Measurements from ENCODE around the gene KBTBD2. TPM values are rescaled to one million over a fixed set of nuclear protein-coding genes. Genes with fewer than 3 reads are reported as not detected.
"Not testable (repeated sequence)": the region's sequence is repeated elsewhere in the genome, so short reads cannot be mapped to it uniquely, and the experiment has no call there.

Gene KBTBD2
- total RNA-seq, 1 donor from 2014 or later: 25.3 TPM

DNA sequence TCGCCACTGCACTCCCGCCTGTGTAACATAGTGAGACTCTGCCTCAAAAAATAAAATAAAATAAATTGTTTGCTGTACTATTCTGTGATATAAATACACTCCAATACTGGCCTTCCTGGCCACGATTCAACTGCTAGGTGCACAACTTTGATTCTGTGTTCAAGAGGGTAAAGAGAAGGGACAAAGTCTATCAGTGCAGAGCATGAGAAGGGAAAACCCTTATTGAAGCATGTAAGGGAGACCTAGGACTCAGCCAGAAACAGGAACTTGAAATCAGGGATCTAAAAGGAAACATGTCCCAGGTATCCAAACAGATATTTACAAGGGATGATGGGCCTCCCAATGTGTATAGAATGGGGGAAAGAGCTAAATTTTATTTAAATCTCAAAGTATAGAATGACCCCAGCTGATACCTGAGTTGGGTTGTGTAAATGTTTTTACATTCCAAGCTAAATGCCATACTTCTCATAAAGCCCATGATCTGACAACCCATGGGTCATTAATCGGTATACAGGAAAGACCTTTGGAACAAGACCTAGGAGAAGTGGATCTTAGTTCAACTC lies 9.0 kb upstream of the KBTBD2 start:
- DNase-seq: no peak
- Histone ChIP-seq H3K4me1 (peaks cover 6% of the 10 kb centered on the region), H3K36me3 (no peaks in the 10 kb centered on the region), H3K27me3 (ENCODE audit: low read depth) (no peaks in the 10 kb centered on the region), H3K4me3 (no peak overlapping the region), H3K9me3 (replicated peaks) (no peaks in the 10 kb centered on the region), H3K27ac (replicated peaks) (no peak overlapping the region)
- intact Hi-C loops (cut with micrococcal nuclease): no loop called here
- TF ChIP-seq, protein P1, sequence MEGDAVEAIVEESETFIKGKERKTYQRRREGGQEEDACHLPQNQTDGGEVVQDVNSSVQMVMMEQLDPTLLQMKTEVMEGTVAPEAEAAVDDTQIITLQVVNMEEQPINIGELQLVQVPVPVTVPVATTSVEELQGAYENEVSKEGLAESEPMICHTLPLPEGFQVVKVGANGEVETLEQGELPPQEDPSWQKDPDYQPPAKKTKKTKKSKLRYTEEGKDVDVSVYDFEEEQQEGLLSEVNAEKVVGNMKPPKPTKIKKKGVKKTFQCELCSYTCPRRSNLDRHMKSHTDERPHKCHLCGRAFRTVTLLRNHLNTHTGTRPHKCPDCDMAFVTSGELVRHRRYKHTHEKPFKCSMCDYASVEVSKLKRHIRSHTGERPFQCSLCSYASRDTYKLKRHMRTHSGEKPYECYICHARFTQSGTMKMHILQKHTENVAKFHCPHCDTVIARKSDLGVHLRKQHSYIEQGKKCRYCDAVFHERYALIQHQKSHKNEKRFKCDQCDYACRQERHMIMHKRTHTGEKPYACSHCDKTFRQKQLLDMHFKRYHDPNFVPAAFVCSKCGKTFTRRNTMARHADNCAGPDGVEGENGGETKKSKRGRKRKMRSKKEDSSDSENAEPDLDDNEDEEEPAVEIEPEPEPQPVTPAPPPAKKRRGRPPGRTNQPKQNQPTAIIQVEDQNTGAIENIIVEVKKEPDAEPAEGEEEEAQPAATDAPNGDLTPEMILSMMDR (IDR thresholded peaks at IDR 0.05; ENCODE audit: borderline replicate concordance): no peak

DNA sequence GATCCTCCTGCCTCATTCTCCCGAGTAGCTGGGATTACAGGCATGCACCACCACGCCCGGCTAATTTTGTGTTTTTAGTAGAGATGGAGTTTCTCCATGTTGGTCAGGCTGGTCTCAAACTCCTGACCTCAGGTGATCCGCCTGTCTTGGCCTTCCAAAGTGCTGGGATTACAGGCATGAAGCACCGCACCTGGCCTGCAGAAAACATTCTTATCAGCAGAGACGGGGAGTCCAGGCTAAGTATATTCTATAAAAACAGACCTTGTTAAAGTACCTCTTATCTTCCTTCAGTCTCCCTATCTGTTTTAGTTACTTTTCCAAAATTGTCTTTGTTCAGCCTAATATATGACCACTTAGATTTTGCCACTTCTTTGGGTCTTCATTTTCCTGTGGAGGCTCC lies 5.8 kb upstream of the KBTBD2 start:
- H3K27ac ChIP-seq (replicated peaks); H3K27me3 ChIP-seq (ENCODE audit: low read depth); DNase-seq; H3K36me3 ChIP-seq; H3K9me3 ChIP-seq (replicated peaks); H3K4me3 ChIP-seq: not testable (repeated sequence)
- intact Hi-C loops (cut with micrococcal nuclease): loop anchor here (10.0 kb wide), 1 partner anchor 47 kb away; no protein-coding TSS in a partner anchor
- H3K4me1 ChIP-seq: peaks cover 15% of the 10 kb centered on the region

DNA sequence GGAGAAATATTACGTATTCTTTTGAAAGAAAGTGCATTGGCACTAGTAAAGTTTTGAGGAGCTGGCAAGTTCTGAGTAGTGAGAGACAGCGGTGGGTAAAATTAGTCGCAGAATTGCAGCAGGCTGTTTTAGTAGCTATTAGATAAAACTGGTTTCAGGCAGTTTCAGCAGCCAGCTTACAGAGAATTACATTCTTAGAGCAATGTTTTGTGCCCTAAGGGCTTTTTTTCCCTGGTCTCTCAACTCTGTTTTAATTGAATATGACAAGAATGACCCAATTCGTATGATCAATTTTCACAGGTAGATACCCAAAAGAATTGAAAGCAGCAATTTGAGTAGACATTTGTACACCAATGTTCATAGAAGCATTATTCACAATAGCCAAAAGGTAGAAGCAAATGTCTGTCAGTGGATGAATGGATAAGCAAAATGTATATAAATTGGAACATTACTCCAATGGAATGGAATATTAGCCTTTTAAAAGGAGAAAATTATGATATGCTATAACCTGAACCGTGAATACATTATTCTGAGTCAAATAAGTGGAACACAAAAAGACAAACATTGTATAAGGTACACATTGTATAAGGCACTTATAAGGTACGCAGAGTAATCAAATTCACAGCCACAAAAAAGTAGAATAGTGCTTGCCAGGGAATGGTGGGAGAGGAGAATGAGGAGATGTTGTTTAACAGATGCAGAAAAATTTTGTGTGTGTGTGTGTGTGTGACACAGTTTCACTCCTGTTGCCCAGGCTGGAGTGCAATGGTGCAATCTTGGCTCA lies 5.2 kb upstream of the KBTBD2 start:
- no peak for DNase-seq
- Histone ChIP-seq H3K4me3 (no peak overlapping the region), H3K36me3 (no peaks in the 10 kb centered on the region), H3K27ac (replicated peaks) (no peak overlapping the region), H3K27me3 (ENCODE audit: low read depth) (no peaks in the 10 kb centered on the region), H3K4me1 (peaks cover 18% of the 10 kb centered on the region), H3K9me3 (replicated peaks) (no peaks in the 10 kb centered on the region)
- intact Hi-C loops (cut with micrococcal nuclease): loop anchor here (10.0 kb wide), 1 partner anchor 48 kb away; no protein-coding TSS in a partner anchor
- TF ChIP-seq, protein P1 (IDR thresholded peaks at IDR 0.05; ENCODE audit: borderline replicate concordance): no peak

DNA sequence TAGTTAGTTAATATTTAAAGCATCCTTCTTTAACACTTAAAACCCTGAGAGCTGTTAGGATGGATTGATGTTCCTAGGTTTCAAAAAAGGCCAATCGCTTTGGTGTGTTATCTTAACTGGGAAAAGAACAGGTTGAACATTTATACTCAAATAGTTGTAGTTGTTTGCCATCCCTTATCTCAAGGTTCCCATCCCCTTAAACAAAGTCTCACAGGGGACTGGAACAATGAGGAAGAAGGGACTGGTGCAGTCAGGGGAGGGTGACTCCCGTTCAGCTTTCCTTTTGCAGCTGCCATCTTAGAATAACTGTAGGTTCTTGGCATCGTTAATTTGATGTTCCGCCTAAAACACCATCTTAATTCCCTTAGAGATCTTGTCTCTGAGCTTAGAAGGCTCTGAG lies 2.6 kb upstream of the KBTBD2 start:
- Histone ChIP-seq H3K27ac (replicated peaks) (no peak overlapping the region), H3K4me1 (peaks cover 30% of the 10 kb centered on the region)
- TF ChIP-seq, protein P1 (IDR thresholded peaks at IDR 0.05; ENCODE audit: borderline replicate concordance): no peak

DNA sequence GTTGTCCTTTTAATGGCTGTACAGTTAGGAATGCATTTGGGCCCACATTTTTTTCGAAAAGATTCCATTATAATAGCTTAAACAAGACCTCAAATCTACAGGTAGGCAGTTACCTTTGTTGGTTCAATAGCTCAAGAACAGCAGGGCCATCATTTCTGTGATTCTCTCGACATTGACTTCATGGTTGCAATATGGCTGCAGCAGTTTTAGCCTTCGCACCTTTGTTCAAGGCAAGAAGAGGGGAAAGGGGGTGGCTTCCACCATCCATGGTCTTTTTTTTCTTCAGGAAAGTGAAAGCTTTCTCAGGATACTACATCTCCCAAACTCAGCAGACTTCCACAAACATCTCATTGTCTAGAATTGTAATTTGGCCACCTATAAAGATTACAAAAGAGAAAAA lies 2.2 kb upstream of the KBTBD2 start:
- Histone ChIP-seq H3K9me3 (replicated peaks) (no peaks in the 10 kb centered on the region), H3K27ac (replicated peaks) (peak overlapping the region; percentile 98)
- TF ChIP-seq, protein P1 (IDR thresholded peaks at IDR 0.05; ENCODE audit: borderline replicate concordance): no peak

More for the DNA sequence above, 2.6 kb upstream of the KBTBD2 start:
- H3K36me3 ChIP-seq: no peaks in the 10 kb centered on the region
- no peaks in the 10 kb centered on the region for H3K9me3 ChIP-seq (replicated peaks)
- no peaks in the 10 kb centered on the region for H3K27me3 ChIP-seq (ENCODE audit: low read depth)
- DNase-seq: no peak
- intact Hi-C loops (cut with micrococcal nuclease): loop anchor here (10.0 kb wide), 1 partner anchor 51 kb away; no protein-coding TSS in a partner anchor
- no peak overlapping the region for H3K4me3 ChIP-seq

DNA sequence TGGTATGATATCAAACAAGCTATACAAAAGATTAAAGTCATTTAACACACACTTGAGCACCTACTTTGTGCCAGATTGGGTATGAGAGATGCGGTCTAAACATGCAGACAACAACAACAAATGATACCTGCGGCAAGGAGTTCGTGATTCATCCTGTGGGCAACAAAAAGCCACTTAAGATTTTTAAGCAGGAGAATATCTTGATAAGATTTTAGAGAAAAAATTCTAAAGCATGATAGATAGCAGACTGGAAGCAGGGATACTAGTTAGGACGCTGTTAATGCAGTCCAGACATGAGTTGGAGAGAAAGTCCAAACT lies 1.6 kb upstream of the KBTBD2 start:
- intact Hi-C loops (cut with micrococcal nuclease): loop anchor here (10.0 kb wide), 1 partner anchor 52 kb away; no protein-coding TSS in a partner anchor
- Histone ChIP-seq H3K27me3 (ENCODE audit: low read depth) (no peaks in the 10 kb centered on the region), H3K27ac (replicated peaks) (peak overlapping the region; percentile 98), H3K4me3 (peak overlapping the region; percentile 84), H3K4me1 (peaks cover 40% of the 10 kb centered on the region), H3K36me3 (no peaks in the 10 kb centered on the region), H3K9me3 (replicated peaks) (no peaks in the 10 kb centered on the region)
- TF ChIP-seq, protein P1 (IDR thresholded peaks at IDR 0.05; ENCODE audit: borderline replicate concordance): no peak
- DNase-seq: no peak

More for the DNA sequence above, 2.2 kb upstream of the KBTBD2 start:
- peaks cover 35% of the 10 kb centered on the region for H3K4me1 ChIP-seq
- no peaks in the 10 kb centered on the region for H3K36me3 ChIP-seq
- no peak for DNase-seq
- no peaks in the 10 kb centered on the region for H3K27me3 ChIP-seq (ENCODE audit: low read depth)
- intact Hi-C loops (cut with micrococcal nuclease): loop anchor here (10.0 kb wide), 1 partner anchor 51 kb away; no protein-coding TSS in a partner anchor
- no peak overlapping the region for H3K4me3 ChIP-seq
